Psoas muscle (tissue), 8 donors: ENCODE measurements around the gene ACER3. TPM values are rescaled to one million over a fixed set of nuclear protein-coding genes. Genes with fewer than 3 reads are reported as not detected.

Experiments used
- ATAC-seq, 4 donors: fragments of 200-7000 bp; cut with Tn5 transposase; one replicate each; pipeline ENCODE4 v1.9.1; 2020; ENCODE audit warnings: moderate library complexity in 3 of 4, mild to moderate bottlenecking in 2 of 4
- DNase-seq, 2 donors: peaks; one replicate each; pipeline ENCODE4 v3.0.0-alpha.2; 2020
- H3K27ac ChIP-seq: fragments of 200-600 bp; one replicate; pipeline ENCODE4 v1.8.0; 2022
- H3K27me3 ChIP-seq, 3 donors: fragments of 200-600 bp in 1 of 3; one replicate each; pipeline versions ENCODE4 v1.6.1 to v1.8.0; 2013 to 2022; ENCODE audit warnings: low read length in 2 of 3, mild to moderate bottlenecking in 2 of 3, moderate library complexity in 1 of 3; ENCODE audit not compliant: insufficient read depth in 3 of 3
- H3K36me3 ChIP-seq, 2 donors: fragments of 200-600 bp in 1 of 2; one replicate each; pipeline versions ENCODE4 v1.6.1 to v1.8.0; 2013 to 2022; ENCODE audit warnings: low read depth in 1 of 2, mild to moderate bottlenecking in 1 of 2, moderate library complexity in 1 of 2; ENCODE audit not compliant: insufficient read depth in 1 of 2
- H3K4me1 ChIP-seq: fragments of 200-600 bp; one replicate; pipeline ENCODE4 v1.8.0; 2022
- H3K4me3 ChIP-seq: fragments of 200-600 bp; one replicate; pipeline ENCODE4 v1.8.0; 2022; ENCODE audit warnings: mild to moderate bottlenecking
- H3K9me3 ChIP-seq: fragments of 200-600 bp; one replicate; pipeline ENCODE4 v1.8.0; 2022
- WGBS, 3 donors: extraction: QIAGEN DNeasy Blood & Tissue Kit; methylation state at CpG; one replicate each; pipeline versions ENCODE4 v1.1.6 to v1.1.7; 2013; 5-methylcytosine and 5-hydroxymethylcytosine counted together
- intact Hi-C, 2 donors: fragments of 100-400 bp; cut with DNase I; formaldehyde crosslinking; loops; one replicate each; pipeline versions ENCODE4 v1.11.0 to v1.14.2; 2022
- polyA plus RNA-seq, 3 donors: library from polyadenylated mRNA; stranded (reverse); fragments of 200-250 nt; gene quantifications; one replicate each; pipeline ENCODE4 v1.2.3, GENCODE V29; 2013
- total RNA-seq, 4 donors: library from RNA; stranded (reverse); fragmentation: NEBNext Ultra II Directional in 2 of 4; extraction: Animal tissue kit (Norgen Biotek cat#: 25700) in 2 of 4; gene quantifications; one replicate each; pipeline versions ENCODE4 v1.2.1 to v1.2.4, GENCODE V29; 2021 to 2023
- TF ChIP-seq, protein P1 (sequence below): fragments of 200-600 bp; IDR thresholded peaks from one replicate; pipeline ENCODE4 v1.8.0; 2022; ENCODE audit warnings: antibody characterized with exemption
- donor health status: healthy with polysubstance abuse.
- donor health status: DM: no; HTN: no; CAD: no; lungs with moderate emphysema.
- donor health status: Bipolar disorder and iron deficiency.
- donor health status: healthy.
- donor health status: DM: yes; HTN: yes; CAD: no.
- donor health status: DM: no; HTN: no; CAD: no.
- donor health status: DM: no; HTN: no; CAD: no.
- donor health status: DM: yes; HTN: yes; CAD: no.

ACER3 gene
- total and polyA plus RNA-seq, 7 donors, result 0.76 to 6.3 (median 3.4) TPM

GRCh38 chr11:77062924-77063323, 202.2 kb downstream of the ACER3 start:
- Histone ChIP-seq H3K27ac (no peak overlapping the region), H3K36me3 (no peaks in the 10 kb centered on the region), H3K9me3 (no peaks in the 10 kb centered on the region), H3K4me1 (no peaks in the 10 kb centered on the region), H3K27me3 (peaks cover 0 to 4% (median 0%) of the 10 kb centered on the region in 3 donors), H3K4me3 (no peak overlapping the region)
- TF ChIP-seq, protein P1, sequence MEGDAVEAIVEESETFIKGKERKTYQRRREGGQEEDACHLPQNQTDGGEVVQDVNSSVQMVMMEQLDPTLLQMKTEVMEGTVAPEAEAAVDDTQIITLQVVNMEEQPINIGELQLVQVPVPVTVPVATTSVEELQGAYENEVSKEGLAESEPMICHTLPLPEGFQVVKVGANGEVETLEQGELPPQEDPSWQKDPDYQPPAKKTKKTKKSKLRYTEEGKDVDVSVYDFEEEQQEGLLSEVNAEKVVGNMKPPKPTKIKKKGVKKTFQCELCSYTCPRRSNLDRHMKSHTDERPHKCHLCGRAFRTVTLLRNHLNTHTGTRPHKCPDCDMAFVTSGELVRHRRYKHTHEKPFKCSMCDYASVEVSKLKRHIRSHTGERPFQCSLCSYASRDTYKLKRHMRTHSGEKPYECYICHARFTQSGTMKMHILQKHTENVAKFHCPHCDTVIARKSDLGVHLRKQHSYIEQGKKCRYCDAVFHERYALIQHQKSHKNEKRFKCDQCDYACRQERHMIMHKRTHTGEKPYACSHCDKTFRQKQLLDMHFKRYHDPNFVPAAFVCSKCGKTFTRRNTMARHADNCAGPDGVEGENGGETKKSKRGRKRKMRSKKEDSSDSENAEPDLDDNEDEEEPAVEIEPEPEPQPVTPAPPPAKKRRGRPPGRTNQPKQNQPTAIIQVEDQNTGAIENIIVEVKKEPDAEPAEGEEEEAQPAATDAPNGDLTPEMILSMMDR, result no peak
- DNase-seq (no peak), ATAC-seq (no peak)
- intact Hi-C loops, result no loop called here

DNA sequence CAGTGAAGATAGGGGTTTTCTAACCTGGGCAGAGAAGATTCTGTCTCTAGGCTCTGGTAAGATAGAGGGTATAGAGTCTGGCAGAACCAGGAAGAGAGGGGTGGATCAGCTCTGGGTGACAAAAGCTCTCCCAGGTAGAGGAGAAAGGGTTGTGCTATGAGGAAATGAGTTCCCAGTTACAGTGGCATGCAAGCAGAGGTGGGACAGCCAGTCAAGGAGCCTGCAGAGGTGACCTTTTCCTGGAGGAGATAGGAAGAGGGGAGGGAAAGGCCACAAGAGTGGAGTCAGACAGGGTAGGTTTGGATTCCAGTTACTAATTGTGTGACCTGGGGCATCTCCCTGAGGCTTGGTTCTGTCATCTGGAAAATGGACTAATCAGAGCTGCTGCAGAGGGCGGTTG, 202.7 kb downstream of the ACER3 start:
- intact Hi-C loops, result no loop called here
- DNase-seq (no peak), ATAC-seq (no peak)
- no peak overlapping the region for H3K4me3 ChIP-seq
- H3K4me1 ChIP-seq, result no peaks in the 10 kb centered on the region
- TF ChIP-seq, protein P1, result no peak
- H3K36me3 ChIP-seq, result no peaks in the 10 kb centered on the region
- WGBS, 3 donors, result 89 to 100% (median 96%) methylated on average over 1 of the region's 1 CpG
- H3K27me3 ChIP-seq, result peaks cover 0 to 4% (median 0%) of the 10 kb centered on the region in 3 donors
- H3K27ac ChIP-seq, result no peak overlapping the region
- no peaks in the 10 kb centered on the region for H3K9me3 ChIP-seq

DNA sequence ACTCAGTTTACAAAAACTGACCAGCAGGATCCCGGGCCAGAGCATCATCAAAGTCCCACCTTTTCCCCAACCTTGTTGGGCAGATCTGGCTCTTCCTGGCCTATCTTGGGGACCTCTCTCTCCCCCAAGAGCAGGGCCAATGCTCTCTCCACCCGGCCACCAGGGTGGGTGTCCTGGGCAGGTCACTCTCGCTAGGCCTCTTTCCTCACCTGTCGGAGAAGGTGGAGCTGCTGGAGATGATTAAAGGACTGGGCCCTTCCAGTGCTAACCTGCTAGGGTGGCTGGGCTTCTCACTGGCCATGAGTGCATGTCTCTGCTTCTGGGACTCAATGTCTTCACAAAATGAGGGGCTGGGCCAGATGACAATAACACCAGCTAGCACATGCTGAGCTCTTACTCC, 203.1 kb downstream of the ACER3 start:
- Histone ChIP-seq H3K27me3 (peaks cover 0 to 4% (median 0%) of the 10 kb centered on the region in 3 donors), H3K27ac (no peak overlapping the region), H3K4me1 (no peaks in the 10 kb centered on the region), H3K4me3 (no peak overlapping the region), H3K36me3 (no peaks in the 10 kb centered on the region), H3K9me3 (no peaks in the 10 kb centered on the region)
- intact Hi-C loops, result no loop called here
- WGBS, 3 donors, result 93 to 100% (median 97%) methylated on average over 4 of the region's 4 CpGs
- DNase-seq (no peak), ATAC-seq (no peak)
- TF ChIP-seq, protein P1, result no peak

DNA sequence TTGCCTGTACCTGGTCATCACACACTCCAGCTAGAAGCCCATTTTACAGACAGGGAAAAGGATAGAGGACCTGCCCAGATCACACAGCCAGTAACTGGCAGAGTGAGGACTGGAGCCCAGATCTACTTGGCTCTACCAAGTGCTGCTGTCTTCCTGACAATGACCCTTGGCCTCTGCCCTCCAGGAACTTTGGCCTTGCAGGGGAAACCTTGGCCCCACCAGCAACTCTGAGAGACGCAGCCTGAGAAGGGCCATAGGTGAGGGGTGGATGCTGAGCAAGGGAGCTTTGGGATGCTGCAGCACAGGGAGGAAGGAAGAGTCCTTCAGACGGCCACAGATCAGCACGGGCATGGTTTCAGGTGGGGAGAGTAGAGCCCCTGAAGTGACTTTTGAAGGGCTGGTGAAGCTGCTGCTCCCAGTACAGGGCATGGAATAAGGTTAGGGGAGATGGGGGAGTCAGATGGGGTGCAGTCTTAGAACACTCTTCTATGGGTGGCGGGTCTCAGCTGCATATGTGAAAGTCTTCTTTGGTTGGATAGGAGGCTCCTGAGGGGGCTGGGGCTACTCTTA, 204.0 kb downstream of the ACER3 start:
- WGBS, 3 donors, result 93 to 95% (median 94%) methylated on average over 4 of the region's 4 CpGs
- H3K36me3 ChIP-seq, result no peaks in the 10 kb centered on the region
- DNase-seq (no peak), ATAC-seq (no peak)
- no peak overlapping the region for H3K27ac ChIP-seq
- no peak overlapping the region for H3K4me3 ChIP-seq
- no peaks in the 10 kb centered on the region for H3K9me3 ChIP-seq
- intact Hi-C loops, result no loop called here
- H3K27me3 ChIP-seq, result peaks cover 0 to 1% (median 0%) of the 10 kb centered on the region in 3 donors
- TF ChIP-seq, protein P1, result no peak
- no peaks in the 10 kb centered on the region for H3K4me1 ChIP-seq

DNA sequence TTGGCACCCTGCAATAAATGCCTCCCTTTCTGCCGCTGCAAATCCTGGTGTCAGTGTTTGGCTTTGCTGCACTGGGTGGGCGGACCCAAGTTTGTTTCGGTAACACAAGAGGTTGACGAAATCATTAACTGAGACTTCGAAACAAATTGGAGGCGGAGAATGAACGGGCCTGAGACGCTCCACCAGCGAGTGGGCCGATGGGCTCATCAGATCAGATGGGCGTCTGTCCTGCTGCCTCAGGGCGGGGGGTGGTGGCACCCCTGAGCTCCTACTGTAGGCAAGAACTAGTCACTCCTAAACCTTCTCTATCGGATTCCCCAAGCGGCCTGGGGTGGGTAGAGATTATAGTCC, 205.1 kb downstream of the ACER3 start:
- Histone ChIP-seq H3K27ac (peak overlapping the region; percentile 70), H3K4me1 (no peaks in the 10 kb centered on the region), H3K4me3 (peak overlapping the region; percentile 74), H3K27me3 (no peaks in the 10 kb centered on the region), H3K9me3 (no peaks in the 10 kb centered on the region), H3K36me3 (no peaks in the 10 kb centered on the region)
- WGBS, 3 donors, result 23 to 37% (median 25%) methylated on average over 14 of the region's 14 CpGs
- TF ChIP-seq, protein P1, result no peak
- peak; percentile 54 to 69 for DNase-seq
- intact Hi-C loops, result no loop called here
- peak in 3 of 4 donors; percentile 2 to 26 (median 18) for ATAC-seq
